Activated B cell treated with CpG ODN at 0.5 μM for 24 hours (primary cell): Measurements from ENCODE around the gene PCARE. TPM values are rescaled to one million over a fixed set of nuclear protein-coding genes. Genes with fewer than 3 reads are reported as not detected.

Source experiments
- ATAC-seq: fragments of 200-7000 bp; cut with Tn5 transposase; one replicate; pipeline ENCODE4 v1.10.0; 2021; ENCODE audit warnings: low read depth, mild to moderate bottlenecking, moderate library complexity
- CTCF ChIA-PET: fragments of 350-600 bp; sonication (Branson Sonifier 250); formaldehyde crosslinking; loops from one replicate; lab custom pipeline; 2021; ENCODE audit warnings: antibody characterized with exemption; lab: Charles Lee
- POLR2A ChIA-PET: fragments of 350-600 bp; sonication (Branson Sonifier 250); formaldehyde crosslinking; loops from one replicate; lab custom pipeline; 2021; ENCODE audit warnings: antibody characterized with exemption; lab: Charles Lee
- DNase-seq: peaks from one replicate; pipeline ENCODE4 v3.0.0; 2022
- H3K27ac Mint-ChIP-seq: one replicate; pipeline ENCODE4 v1.8.0; 2020; ENCODE audit warnings: mixed read lengths
- H3K27me3 Mint-ChIP-seq: one replicate; pipeline ENCODE4 v1.8.0; 2021; ENCODE audit warnings: mixed read lengths
- H3K36me3 Mint-ChIP-seq: one replicate; pipeline ENCODE4 v1.8.0; 2021; ENCODE audit warnings: low read depth, mixed read lengths
- H3K4me1 Mint-ChIP-seq: one replicate; pipeline ENCODE4 v1.8.0; 2021; ENCODE audit warnings: mixed read lengths
- H3K4me3 Mint-ChIP-seq: one replicate; pipeline ENCODE4 v1.8.0; 2020; ENCODE audit warnings: mild to moderate bottlenecking, mixed read lengths
- H3K9me3 Mint-ChIP-seq: one replicate; pipeline ENCODE4 v1.8.0; 2020; ENCODE audit warnings: mixed read lengths
- CTCF ChIP-seq: fragments of 200-600 bp; IDR thresholded peaks from one replicate; pipeline ENCODE4 v1.8.0; 2022; ENCODE audit warnings: antibody characterized with exemption, mild to moderate bottlenecking
- intact Hi-C: fragments of 100-400 bp; cut with micrococcal nuclease; formaldehyde crosslinking; loops from one replicate; pipeline ENCODE4 v1.15.1; 2024
- total RNA-seq: library from RNA; stranded (reverse); gene quantifications from 2 replicates; pipeline ENCODE4 v1.2.3, GENCODE V29; 2022

The PCARE gene
- total RNA-seq, 1 donor from 2014 or later = not detected

DNA sequence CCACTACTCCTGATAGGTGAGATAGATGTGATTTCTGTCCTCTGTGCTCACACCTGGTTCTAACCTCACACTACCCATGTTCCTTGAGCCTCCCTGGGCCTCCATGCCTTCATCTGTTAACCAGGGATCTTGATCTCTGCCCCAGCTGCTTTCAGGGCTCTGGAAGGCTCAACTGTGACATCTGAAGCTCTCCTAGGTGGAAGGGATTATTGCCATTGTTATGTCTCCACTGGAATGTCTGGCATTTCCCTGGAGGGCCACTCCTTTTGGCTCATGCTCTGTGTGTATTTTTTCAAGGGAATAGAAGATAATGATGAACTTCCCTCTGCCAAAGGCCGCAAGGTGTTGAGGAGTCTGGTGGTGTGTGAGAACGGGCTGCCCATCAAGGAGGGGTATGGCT lies 41.2 kb downstream of the PCARE start:
- no peak overlapping the region for H3K27ac Mint-ChIP-seq
- no peak overlapping the region for H3K4me3 Mint-ChIP-seq
- TF ChIP-seq CTCF = no peak
- intact Hi-C loops = no loop called here
- no peak for DNase-seq
- H3K27me3 Mint-ChIP-seq = peaks cover 5% of the 10 kb centered on the region
- ChIA-PET POLR2A (no interaction called here), CTCF (no interaction called here)
- no peaks in the 10 kb centered on the region for H3K9me3 Mint-ChIP-seq
- no peak for ATAC-seq
- H3K4me1 Mint-ChIP-seq = no peaks in the 10 kb centered on the region
- H3K36me3 Mint-ChIP-seq = no peaks in the 10 kb centered on the region

DNA sequence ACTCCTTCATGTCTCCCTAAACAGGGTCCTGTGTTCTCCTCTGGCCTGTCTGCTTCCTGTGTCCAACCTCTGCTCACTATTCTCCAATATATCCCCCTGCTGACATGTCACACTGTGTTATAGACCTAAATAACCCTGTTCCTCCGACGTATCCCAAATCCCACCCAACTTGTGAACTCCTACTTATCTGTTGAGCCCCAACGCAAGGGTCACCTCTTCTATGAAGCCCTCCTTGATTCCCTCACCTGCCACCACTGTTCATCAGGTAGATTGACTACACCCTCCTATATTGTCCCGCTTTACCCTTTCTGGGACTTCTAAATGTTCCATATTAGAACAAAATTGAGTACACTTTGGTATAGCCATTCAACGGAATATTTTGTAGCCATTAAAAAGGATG lies 42.1 kb downstream of the PCARE start:
- H3K36me3 Mint-ChIP-seq = no peaks in the 10 kb centered on the region
- ATAC-seq (no peak), DNase-seq (no peak)
- H3K9me3 Mint-ChIP-seq = no peaks in the 10 kb centered on the region
- H3K27me3 Mint-ChIP-seq = peaks cover 5% of the 10 kb centered on the region
- no peak overlapping the region for H3K27ac Mint-ChIP-seq
- no peak overlapping the region for H3K4me3 Mint-ChIP-seq
- H3K4me1 Mint-ChIP-seq = no peaks in the 10 kb centered on the region
- CTCF ChIA-PET = no interaction called here
- POLR2A ChIA-PET = no interaction called here
- no peak for TF ChIP-seq CTCF
- intact Hi-C loops = no loop called here

GRCh38 chr2:29031046-29031445 lies 43.3 kb downstream of the PCARE start:
- CTCF ChIA-PET = no interaction called here
- POLR2A ChIA-PET = no interaction called here
- intact Hi-C loops = no loop called here
- peaks cover 5% of the 10 kb centered on the region for H3K27me3 Mint-ChIP-seq
- no peaks in the 10 kb centered on the region for H3K36me3 Mint-ChIP-seq
- ATAC-seq = no peak
- no peaks in the 10 kb centered on the region for H3K9me3 Mint-ChIP-seq
- no peak overlapping the region for H3K4me3 Mint-ChIP-seq
- H3K27ac Mint-ChIP-seq = no peak overlapping the region
- no peaks in the 10 kb centered on the region for H3K4me1 Mint-ChIP-seq
- no peak for TF ChIP-seq CTCF
- DNase-seq = no peak

DNA sequence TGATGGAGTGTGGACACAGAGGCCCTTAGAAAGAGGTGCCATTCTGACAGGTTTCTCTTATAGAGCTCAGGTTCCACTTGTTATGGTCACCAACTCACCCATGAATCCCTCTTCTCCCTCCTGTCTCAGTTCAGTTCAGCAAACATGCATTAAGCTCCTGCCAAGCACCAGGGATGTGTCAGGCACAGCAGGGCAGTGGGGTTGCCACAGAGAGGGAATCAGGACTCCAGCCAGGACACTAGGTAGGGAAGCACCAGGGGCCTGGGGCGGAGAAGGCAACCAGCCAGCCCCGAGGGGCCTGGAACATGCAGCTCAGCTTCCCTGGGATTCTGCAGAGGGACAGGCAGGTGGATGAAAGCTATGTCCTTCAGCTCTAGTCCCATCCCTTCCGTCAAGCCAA lies 48.6 kb downstream of the PCARE start:
- CTCF ChIA-PET = no interaction called here
- TF ChIP-seq CTCF = no peak
- intact Hi-C loops = no loop called here
- peaks cover 5% of the 10 kb centered on the region for H3K27me3 Mint-ChIP-seq
- DNase-seq (no peak), ATAC-seq (no peak)
- POLR2A ChIA-PET = no interaction called here
- no peak overlapping the region for H3K27ac Mint-ChIP-seq
- no peaks in the 10 kb centered on the region for H3K9me3 Mint-ChIP-seq
- no peak overlapping the region for H3K4me3 Mint-ChIP-seq
- no peaks in the 10 kb centered on the region for H3K4me1 Mint-ChIP-seq
- no peaks in the 10 kb centered on the region for H3K36me3 Mint-ChIP-seq

DNA sequence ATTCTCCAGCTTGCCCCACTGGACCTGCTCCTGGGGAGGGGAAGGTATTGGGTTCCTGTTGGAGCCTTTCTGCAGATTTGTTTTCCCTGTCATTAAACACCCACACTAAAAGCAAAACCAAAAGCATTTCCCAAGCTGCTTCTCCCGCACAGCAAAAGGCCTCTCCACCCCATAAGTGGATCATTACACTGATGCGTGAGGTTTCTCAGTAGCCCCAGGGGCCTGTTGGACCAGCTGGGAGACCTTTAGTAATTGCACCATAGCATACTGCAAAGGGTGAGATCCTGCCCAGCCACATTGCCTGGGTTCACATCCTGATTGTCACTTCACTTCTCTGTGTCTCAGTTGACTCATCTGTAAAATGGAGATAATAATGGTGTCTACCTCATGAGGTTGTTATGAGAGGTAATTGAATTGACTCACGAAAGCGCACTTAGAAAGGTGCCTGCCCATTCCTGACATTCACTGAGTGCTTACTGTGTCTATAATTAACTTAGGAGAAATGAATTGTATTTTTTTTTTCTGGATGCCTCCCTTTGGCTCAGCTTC lies 49.4 kb downstream of the PCARE start:
- Mint-ChIP-seq H3K4me1 (no peaks in the 10 kb centered on the region), H3K9me3 (no peaks in the 10 kb centered on the region), H3K27ac (no peak overlapping the region), H3K27me3 (peaks cover 5% of the 10 kb centered on the region), H3K4me3 (no peak overlapping the region), H3K36me3 (no peaks in the 10 kb centered on the region)
- POLR2A ChIA-PET = no interaction called here
- no peak for DNase-seq
- ATAC-seq = no peak
- intact Hi-C loops = no loop called here
- no peak for TF ChIP-seq CTCF
- CTCF ChIA-PET = no interaction called here
